Aortic smooth muscle cell (primary cell): ENCODE measurements around the gene MAMLD1. TPM values are rescaled to one million over a fixed set of nuclear protein-coding genes. Genes with fewer than 3 reads are reported as not detected.

ENCODE experiments used
- total RNA-seq: library from RNA; depleted of rRNA; stranded (reverse); fragments of >200 nt; gene quantifications from 2 replicates; pipeline ENCODE4 v1.2.3, GENCODE V29; 2014

MAMLD1 gene, protein sequence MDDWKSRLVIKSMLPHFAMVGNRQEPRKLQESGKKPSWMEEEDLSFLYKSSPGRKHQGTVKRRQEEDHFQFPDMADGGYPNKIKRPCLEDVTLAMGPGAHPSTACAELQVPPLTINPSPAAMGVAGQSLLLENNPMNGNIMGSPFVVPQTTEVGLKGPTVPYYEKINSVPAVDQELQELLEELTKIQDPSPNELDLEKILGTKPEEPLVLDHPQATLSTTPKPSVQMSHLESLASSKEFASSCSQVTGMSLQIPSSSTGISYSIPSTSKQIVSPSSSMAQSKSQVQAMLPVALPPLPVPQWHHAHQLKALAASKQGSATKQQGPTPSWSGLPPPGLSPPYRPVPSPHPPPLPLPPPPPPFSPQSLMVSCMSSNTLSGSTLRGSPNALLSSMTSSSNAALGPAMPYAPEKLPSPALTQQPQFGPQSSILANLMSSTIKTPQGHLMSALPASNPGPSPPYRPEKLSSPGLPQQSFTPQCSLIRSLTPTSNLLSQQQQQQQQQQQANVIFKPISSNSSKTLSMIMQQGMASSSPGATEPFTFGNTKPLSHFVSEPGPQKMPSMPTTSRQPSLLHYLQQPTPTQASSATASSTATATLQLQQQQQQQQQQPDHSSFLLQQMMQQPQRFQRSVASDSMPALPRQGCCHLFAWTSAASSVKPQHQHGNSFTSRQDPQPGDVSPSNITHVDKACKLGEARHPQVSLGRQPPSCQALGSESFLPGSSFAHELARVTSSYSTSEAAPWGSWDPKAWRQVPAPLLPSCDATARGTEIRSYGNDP
- total RNA-seq, result 0.92 and 1.6 TPM in 2 replicates

DNA sequence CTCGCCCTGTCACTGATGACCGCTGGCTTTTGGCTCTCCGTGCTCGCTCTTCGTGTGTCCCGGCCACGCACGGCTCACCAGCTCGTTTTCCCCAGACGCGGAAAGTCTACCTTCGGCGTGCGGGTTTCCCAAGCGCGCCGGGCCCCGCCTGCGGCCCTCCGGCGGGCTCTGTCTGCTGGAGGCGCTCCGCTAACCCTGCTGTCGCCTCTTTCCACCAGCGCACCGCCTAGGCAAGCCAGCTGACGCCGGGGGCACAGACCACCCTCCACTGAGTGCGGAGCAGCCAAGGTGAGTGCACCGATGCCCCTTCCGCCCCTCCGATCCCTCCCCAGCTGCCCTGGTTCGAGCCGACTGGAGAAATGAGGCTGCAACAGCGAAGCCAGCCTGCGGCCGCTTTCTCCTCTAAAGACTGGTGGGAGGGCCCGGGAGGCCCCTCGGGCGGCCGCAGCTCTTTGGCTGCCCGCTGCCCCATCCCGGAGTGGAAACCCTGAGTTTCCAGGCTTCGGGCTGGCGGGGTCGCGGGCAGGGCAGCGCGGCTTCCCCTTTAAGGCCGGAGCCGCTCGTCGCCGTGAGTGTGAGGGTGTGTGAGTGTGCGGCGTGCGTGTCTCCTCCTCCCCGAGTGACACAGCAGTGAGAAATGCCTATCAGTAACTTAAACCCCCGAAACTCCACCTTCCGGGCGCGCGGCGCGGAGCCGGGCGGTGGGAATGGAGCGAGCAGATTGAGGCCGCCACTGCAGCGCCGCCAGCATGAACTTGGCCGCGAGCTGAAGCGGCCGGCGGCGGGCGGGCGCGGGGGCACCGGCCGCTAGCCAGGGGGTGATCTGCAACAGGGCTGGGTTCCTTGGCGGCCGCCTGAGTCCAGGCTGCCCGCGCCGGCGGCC, at the start of gene MAMLD1:
Gene MAMLD1 (plus strand): TSS at position 719 of the 883 bp plus-strand sequence. CDS start 82,200 bp downstream, outside the sequence.

Other genes with a start within 250 kb of the MAMLD1 start
- gene MTM1, start 205.3 kb downstream of the MAMLD1 start, total RNA-seq, result 11.4 TPM in 2 replicates